Measurements from ENCODE around the gene GDF7.

Gene GDF7

GRCh38 chr2:20675701-20676352 lies 8.9 kb downstream of the GDF7 start:
- DNase-seq: no peak

- DNase-seq: no peak
Measured at GRCh38 chr2:20676353-20677215, 9.6 kb downstream of the GDF7 start.

GRCh38 chr2:20677301-20678085 lies 10.5 kb downstream of the GDF7 start:
- DNase-seq: no peak

- DNase-seq: no peak
Measured at GRCh38 chr2:20678086-20678395, 11.1 kb downstream of the GDF7 start.

- no peak for DNase-seq
Measured at GRCh38 chr2:20678780-20679179, 11.8 kb downstream of the GDF7 start.

- no peak for DNase-seq
Measured at GRCh38 chr2:20680744-20681375, 13.9 kb downstream of the GDF7 start.

GRCh38 chr2:20682167-20682920 lies 15.4 kb downstream of the GDF7 start:
- no peak for DNase-seq

- no peak for DNase-seq
Measured at GRCh38 chr2:20684581-20685063, 17.7 kb downstream of the GDF7 start.

- no peak for DNase-seq
Measured at GRCh38 chr2:20687260-20687832, 20.4 kb downstream of the GDF7 start.

- no peak for DNase-seq
Measured at GRCh38 chr2:20689428-20690264, 22.7 kb downstream of the GDF7 start.

GRCh38 chr2:20691076-20691734 lies 24.3 kb downstream of the GDF7 start:
- DNase-seq: no peak

GRCh38 chr2:20692081-20692480 lies 25.1 kb downstream of the GDF7 start:
- DNase-seq: no peak

- no peak for DNase-seq
Measured at GRCh38 chr2:20693317-20693716, 26.4 kb downstream of the GDF7 start.

- no peak for DNase-seq
Measured at GRCh38 chr2:20696366-20696765, 29.4 kb downstream of the GDF7 start.

GRCh38 chr2:20697322-20697934 lies 30.5 kb downstream of the GDF7 start:
- DNase-seq: no peak

GRCh38 chr2:20698916-20699613 lies 32.1 kb downstream of the GDF7 start:
- no peak for DNase-seq

GRCh38 chr2:20702563-20702962 lies 35.6 kb downstream of the GDF7 start:
- no peak for DNase-seq

- DNase-seq: no peak
Measured at GRCh38 chr2:20704886-20705285, 37.9 kb downstream of the GDF7 start.

- no peak for DNase-seq
Measured at GRCh38 chr2:20706217-20706616, 39.3 kb downstream of the GDF7 start.
